ENCODE data around the gene P3H4.
"Not testable (repeated sequence)": the region's sequence is repeated elsewhere in the genome, so short reads cannot be mapped to it uniquely, and the experiment has no call there.

Gene P3H4

GRCh38 chr17:41793784-41794539, 17.8 kb downstream of the P3H4 start:
- no peak for DNase-seq (ENCODE audit: low read depth)

GRCh38 chr17:41792845-41793783, 18.6 kb downstream of the P3H4 start:
- DNase-seq (ENCODE audit: low read depth) = no peak

GRCh38 chr17:41787021-41787418, 24.7 kb downstream of the P3H4 start:
- no peak for DNase-seq (ENCODE audit: low read depth)

GRCh38 chr17:41786227-41787020, 25.3 kb downstream of the P3H4 start, which contains the start of gene JUP:
TSS of gene JUP (minus strand) at chr17:41786711. CDS start at chr17:41771854, 14,857 bp downstream.
- DNase-seq (ENCODE audit: low read depth) = peak; percentile 92

- no peak for DNase-seq (ENCODE audit: low read depth)
Measured at GRCh38 chr17:41785859-41786226, 25.9 kb downstream of the P3H4 start.

- DNase-seq (ENCODE audit: low read depth) = no peak
Measured at GRCh38 chr17:41785091-41785858, 26.5 kb downstream of the P3H4 start.

- no peak for DNase-seq (ENCODE audit: low read depth)
Measured at GRCh38 chr17:41784207-41784744, 27.5 kb downstream of the P3H4 start.

- DNase-seq (ENCODE audit: low read depth) = no peak
Measured at GRCh38 chr17:41782142-41782541, 29.6 kb downstream of the P3H4 start.

- no peak for DNase-seq (ENCODE audit: low read depth)
Measured at GRCh38 chr17:41781404-41782110, 30.2 kb downstream of the P3H4 start.

- no peak for DNase-seq (ENCODE audit: low read depth)
Measured at GRCh38 chr17:41779954-41780353, 31.8 kb downstream of the P3H4 start.

GRCh38 chr17:41777574-41778188, 34.1 kb downstream of the P3H4 start:
- DNase-seq (ENCODE audit: low read depth) = peak; percentile 81

- DNase-seq (ENCODE audit: low read depth) = no peak
Measured at GRCh38 chr17:41777157-41777573, 34.6 kb downstream of the P3H4 start.

GRCh38 chr17:41776262-41776900, 35.4 kb downstream of the P3H4 start:
- DNase-seq (ENCODE audit: low read depth) = not testable (repeated sequence)

GRCh38 chr17:41775394-41776226, 36.1 kb downstream of the P3H4 start:
- no peak for DNase-seq (ENCODE audit: low read depth)

- DNase-seq (ENCODE audit: low read depth) = no peak
Measured at GRCh38 chr17:41773731-41774193, 38.0 kb downstream of the P3H4 start.

GRCh38 chr17:41773190-41773588, 38.6 kb downstream of the P3H4 start:
- peak; percentile 31 for DNase-seq (ENCODE audit: low read depth)

- no peak for DNase-seq (ENCODE audit: low read depth)
Measured at GRCh38 chr17:41772586-41773189, 39.1 kb downstream of the P3H4 start.

- DNase-seq (ENCODE audit: low read depth) = no peak
Measured at GRCh38 chr17:41772218-41772585, 39.5 kb downstream of the P3H4 start.
